ENCODE measurements around the gene RAMP3.

RAMP3 gene

GRCh38 chr7:45140827-45141226 is 16.8 kb upstream of the RAMP3 start:
- TF ChIP-seq TAF1 (IDR thresholded peaks at IDR 0.05; ENCODE audit: borderline replicate concordance, insufficient read depth, low read length) (no peak), FOXP2 (optimal IDR thresholded peaks at IDR 0.05; ENCODE audit: borderline replicate concordance, extremely low read depth, extremely low read length, insufficient read depth) (no peak), POLR2AphosphoS5 (IDR thresholded peaks at IDR 0.05; ENCODE audit: low read depth, low read length) (no peak), SIN3A (IDR thresholded peaks at IDR 0.05; ENCODE audit: borderline replicate concordance, insufficient read depth, low read length) (no peak), REST (IDR thresholded peaks at IDR 0.05; ENCODE audit: insufficient read depth in 1 of 2, low read depth in 2 of 2, low read length in 2 of 2) (no peak)

DNA sequence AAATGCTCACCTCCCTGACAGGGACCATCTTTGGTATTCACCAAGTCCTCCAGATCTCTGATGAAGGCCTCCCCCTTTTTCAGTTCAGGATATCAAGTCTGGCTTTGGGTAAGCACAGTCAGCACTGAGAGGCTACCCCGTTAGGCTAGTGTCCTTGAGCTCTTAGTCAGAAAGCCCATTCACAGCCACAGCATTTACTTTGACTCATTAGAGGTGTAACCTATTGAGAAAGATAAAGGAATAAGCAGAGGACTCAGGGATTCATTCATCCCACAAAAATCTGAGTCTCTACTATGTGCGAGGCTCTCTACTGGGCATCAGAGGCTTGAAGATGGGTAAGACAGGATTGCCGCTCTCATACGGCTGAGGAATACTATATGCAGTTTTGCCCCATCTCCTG is 14.0 kb upstream of the RAMP3 start:
- TF ChIP-seq POLR2AphosphoS5 (IDR thresholded peaks at IDR 0.05; ENCODE audit: low read depth, low read length) (no peak), TAF1 (IDR thresholded peaks at IDR 0.05; ENCODE audit: borderline replicate concordance, insufficient read depth, low read length) (no peak), REST (IDR thresholded peaks at IDR 0.05; ENCODE audit: insufficient read depth in 1 of 2, low read depth in 2 of 2, low read length in 2 of 2) (no peak)

- TF ChIP-seq POLR2AphosphoS5 (IDR thresholded peaks at IDR 0.05; ENCODE audit: low read depth, low read length) (no peak), REST (IDR thresholded peaks at IDR 0.05; ENCODE audit: insufficient read depth in 1 of 2, low read depth in 2 of 2, low read length in 2 of 2) (no peak), TAF1 (IDR thresholded peaks at IDR 0.05; ENCODE audit: borderline replicate concordance, insufficient read depth, low read length) (no peak), FOXP2 (optimal IDR thresholded peaks at IDR 0.05; ENCODE audit: borderline replicate concordance, extremely low read depth, extremely low read length, insufficient read depth) (no peak)
Measured at GRCh38 chr7:45145881-45146280, 11.7 kb upstream of the RAMP3 start.

DNA sequence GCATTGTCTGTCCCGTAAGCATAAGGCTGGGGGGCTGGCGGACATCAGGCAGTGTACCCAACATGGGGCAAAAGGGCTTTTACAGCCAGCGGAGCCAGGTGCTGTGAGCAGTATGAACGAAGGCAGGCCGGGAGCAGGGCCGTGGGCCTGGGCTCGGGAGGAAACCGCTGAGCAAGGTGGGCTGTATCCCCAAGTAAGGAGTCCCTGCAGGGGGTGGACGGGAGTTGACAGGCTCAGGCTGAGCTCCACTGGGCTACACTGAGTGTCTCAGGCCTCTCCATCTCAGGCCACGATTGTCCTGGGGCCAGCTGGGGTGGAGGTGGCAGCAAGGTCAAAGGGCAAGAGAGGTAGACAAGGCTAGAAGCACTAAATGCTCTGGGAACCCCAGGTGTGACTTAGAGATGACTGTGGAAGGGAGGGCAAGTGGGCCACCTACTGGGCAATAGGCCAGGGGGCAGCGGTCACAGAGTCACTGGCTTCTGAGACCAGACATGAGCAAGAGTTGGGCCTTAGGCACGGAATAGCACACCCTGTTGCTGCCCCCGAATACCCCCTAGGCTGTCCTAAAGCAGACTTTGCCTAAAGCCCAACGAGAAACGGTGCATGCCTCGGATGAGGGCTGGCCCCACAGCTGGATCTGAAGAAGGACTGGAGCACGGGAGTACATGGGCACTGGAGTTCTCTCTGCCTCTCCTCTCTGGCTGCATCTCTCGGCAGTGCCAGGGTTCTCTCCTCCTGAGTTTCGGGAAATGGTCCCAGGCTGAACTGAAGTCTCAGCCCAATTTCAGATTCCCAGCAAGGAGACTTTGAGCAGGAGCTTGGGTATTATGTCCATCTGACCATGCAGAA is 10.8 kb upstream of the RAMP3 start:
- TF ChIP-seq TAF1 (IDR thresholded peaks at IDR 0.05; ENCODE audit: borderline replicate concordance, insufficient read depth, low read length) = no peak
- TF ChIP-seq POLR2AphosphoS5 (IDR thresholded peaks at IDR 0.05; ENCODE audit: low read depth, low read length) = no peak
- no peak for TF ChIP-seq FOXP2 (optimal IDR thresholded peaks at IDR 0.05; ENCODE audit: borderline replicate concordance, extremely low read depth, extremely low read length, insufficient read depth)
- no peak for TF ChIP-seq REST (IDR thresholded peaks at IDR 0.05; ENCODE audit: insufficient read depth in 1 of 2, low read depth in 2 of 2, low read length in 2 of 2)
- TF ChIP-seq SIN3A (IDR thresholded peaks at IDR 0.05; ENCODE audit: borderline replicate concordance, insufficient read depth, low read length) = no peak

Measured in PFSK-1 (cell line).